Spleen (tissue), 11 donors: Measurements from ENCODE around the gene UBE2L3. TPM values are rescaled to one million over a fixed set of nuclear protein-coding genes. Genes with fewer than 3 reads are reported as not detected.

Source experiments
- DNase-seq: peaks from one replicate; pipeline ENCODE4 v3.0.0-alpha.2; 2020
- H3K27ac ChIP-seq, 8 donors: fragments of 200-600 bp; sonication (generic) in 7 of 8; 1 replicate in 4 of 8; 2 replicates in 4 of 8; pipeline versions ENCODE4 v1.5.0 to v1.8.0; 2016 to 2021; ENCODE audit warnings: inconsistent platforms in 4 of 8, mild to moderate bottlenecking in 4 of 8, moderate library complexity in 1 of 8
- H3K27me3 ChIP-seq, 7 donors: fragments of 200-600 bp; sonication (generic) in 6 of 7; replicated peaks in 1 of 7; 1 replicate in 4 of 7; 2 replicates in 3 of 7; pipeline versions ENCODE4 v1.5.0 to v1.8.0; 2016 to 2021; ENCODE audit warnings: inconsistent platforms in 3 of 7, mild to moderate bottlenecking in 1 of 7
- H3K36me3 ChIP-seq, 6 donors: fragments of 200-600 bp; sonication (generic) in 5 of 6; 1 replicate in 4 of 6; 2 replicates in 2 of 6; pipeline versions ENCODE4 v1.5.0 to v1.8.0; 2016 to 2021; ENCODE audit warnings: inconsistent platforms in 2 of 6
- H3K4me1 ChIP-seq, 6 donors: fragments of 200-600 bp; sonication (generic) in 5 of 6; 1 replicate in 3 of 6; 2 replicates in 3 of 6; pipeline versions ENCODE4 v1.5.0 to v1.8.0; 2016 to 2021; ENCODE audit warnings: inconsistent platforms in 3 of 6
- H3K4me3 ChIP-seq, 8 donors: fragments of 200-600 bp; sonication (generic) in 7 of 8; 1 replicate in 4 of 8; 2 replicates in 4 of 8; pipeline versions ENCODE4 v1.5.0 to v1.8.0; 2016 to 2021; ENCODE audit warnings: inconsistent platforms in 4 of 8, mild to moderate bottlenecking in 4 of 8, moderate library complexity in 2 of 8
- H3K9me3 ChIP-seq, 8 donors: fragments of 200-600 bp; sonication (generic) in 7 of 8; 1 replicate in 4 of 8; 2 replicates in 4 of 8; pipeline versions ENCODE4 v1.5.0 to v1.8.0; 2016 to 2021; ENCODE audit warnings: inconsistent platforms in 4 of 8
- POLR2A ChIP-seq, 3 donors: fragments of 450-650 bp; IDR thresholded peaks; one replicate each; pipeline ENCODE4 v1.5.1; 2017; ENCODE audit warnings: antibody characterized with exemption in 3 of 3, mild to moderate bottlenecking in 1 of 3
- POLR2AphosphoS5 ChIP-seq, 3 donors: sonication (generic); formaldehyde crosslinking; IDR thresholded peaks; one replicate each; pipeline ENCODE4 v1.5.1; 2017; ENCODE audit warnings: antibody characterized with exemption in 3 of 3
- WGBS, 5 donors: extraction: QIAGEN DNeasy Blood & Tissue Kit in 3 of 5; methylation state at CpG; one replicate each; pipeline versions ENCODE4 v1.1.5 to v1.1.7; 2013 to 2018; 5-methylcytosine and 5-hydroxymethylcytosine counted together
- intact Hi-C: fragments of 100-400 bp; cut with DNase I; formaldehyde crosslinking; loops from one replicate; pipeline ENCODE4 v1.15.0; 2023; ENCODE audit warnings: low total_unique reads
- polyA plus RNA-seq, 3 donors: library from polyadenylated mRNA; stranded (reverse); fragments of 200-250 nt; gene quantifications; one replicate each; pipeline ENCODE4 v1.2.1, GENCODE V29; 2013
- total RNA-seq, 7 donors: library from RNA; depleted of rRNA in 3 of 7; stranded (reverse); fragments of >200 nt in 3 of 7; fragmentation: NEBNext Ultra II Directional in 4 of 7; extraction: Animal tissue kit (Norgen Biotek cat#: 25700) in 4 of 7; gene quantifications; one replicate each; pipeline versions ENCODE4 v1.1.0 to v1.2.1, GENCODE V29; 2016 to 2021
- TF ChIP-seq, protein P1 (sequence below), 11 experiments: fragments of 200-600 bp in 7 of 11; fragments of 450-650 bp in 4 of 11; sonication (generic) in 4 of 11; IDR thresholded peaks in 8 of 11; conservative IDR thresholded peaks in 3 of 11; 1 replicate in 7 of 11; 2 replicates in 4 of 11; pipeline versions ENCODE4 v1.4.0 to v1.8.0; 2016 to 2021; ENCODE audit warnings: antibody characterized with exemption in 11 of 11, inconsistent platforms in 4 of 11, mild to moderate bottlenecking in 1 of 11
- donor health status: healthy with polysubstance abuse.
- donor health status: DM: no; HTN: no; CAD: no; lungs with moderate emphysema.
- donor health status: DM: no; HTN: no; CAD: no.
- donor health status: Bipolar disorder and iron deficiency.
- donor health status: healthy.
- donor health status: DM: no; HTN: no; CAD: no.
- donor health status: DM: yes; HTN: yes; CAD: no.

Gene UBE2L3
- total and polyA plus RNA-seq, 10 donors: 36.2 to 69.3 (median 45.2) TPM

- 47 to 63% (median 57%) methylated on average over 15 to 17 of the region's 17 CpGs for WGBS, 5 donors
- intact Hi-C loops: no loop called here
- Histone ChIP-seq H3K36me3 (peaks cover 0 to 90% (median 25%) of the 10 kb centered on the region in 6 donors), H3K27me3 (no peaks in the 10 kb centered on the region), H3K4me3 (no peak overlapping the region), H3K9me3 (no peaks in the 10 kb centered on the region), H3K27ac (peak overlapping the region in 6 of 8 donors; percentile 19 to 68 (median 39)), H3K4me1 (peaks cover 0 to 88% (median 54%) of the 10 kb centered on the region in 6 donors)
- TF ChIP-seq POLR2A (IDR thresholded peaks at IDR 0.05): no peak
- TF ChIP-seq POLR2AphosphoS5 (IDR thresholded peaks at IDR 0.05): peak; percentile 22 to 38 (median 29)
- DNase-seq: no peak
Observed at GRCh38 chr22:21622011-21622918, 54.8 kb downstream of the UBE2L3 start.

GRCh38 chr22:21622919-21623647, 55.6 kb downstream of the UBE2L3 start:
- Histone ChIP-seq H3K4me3 (no peak overlapping the region), H3K36me3 (peaks cover 0 to 90% (median 29%) of the 10 kb centered on the region in 6 donors), H3K4me1 (peaks cover 0 to 92% (median 61%) of the 10 kb centered on the region in 6 donors), H3K9me3 (no peaks in the 10 kb centered on the region), H3K27ac (peak overlapping the region in 4 of 8 donors; percentile 19 to 68 (median 46)), H3K27me3 (no peaks in the 10 kb centered on the region)
- 92 to 96% (median 93%) methylated on average over 23 of the region's 23 CpGs for WGBS, 5 donors
- intact Hi-C loops: no loop called here
- TF ChIP-seq POLR2A (IDR thresholded peaks at IDR 0.05) (no peak), POLR2AphosphoS5 (IDR thresholded peaks at IDR 0.05) (no peak)
- TF ChIP-seq, protein P1, sequence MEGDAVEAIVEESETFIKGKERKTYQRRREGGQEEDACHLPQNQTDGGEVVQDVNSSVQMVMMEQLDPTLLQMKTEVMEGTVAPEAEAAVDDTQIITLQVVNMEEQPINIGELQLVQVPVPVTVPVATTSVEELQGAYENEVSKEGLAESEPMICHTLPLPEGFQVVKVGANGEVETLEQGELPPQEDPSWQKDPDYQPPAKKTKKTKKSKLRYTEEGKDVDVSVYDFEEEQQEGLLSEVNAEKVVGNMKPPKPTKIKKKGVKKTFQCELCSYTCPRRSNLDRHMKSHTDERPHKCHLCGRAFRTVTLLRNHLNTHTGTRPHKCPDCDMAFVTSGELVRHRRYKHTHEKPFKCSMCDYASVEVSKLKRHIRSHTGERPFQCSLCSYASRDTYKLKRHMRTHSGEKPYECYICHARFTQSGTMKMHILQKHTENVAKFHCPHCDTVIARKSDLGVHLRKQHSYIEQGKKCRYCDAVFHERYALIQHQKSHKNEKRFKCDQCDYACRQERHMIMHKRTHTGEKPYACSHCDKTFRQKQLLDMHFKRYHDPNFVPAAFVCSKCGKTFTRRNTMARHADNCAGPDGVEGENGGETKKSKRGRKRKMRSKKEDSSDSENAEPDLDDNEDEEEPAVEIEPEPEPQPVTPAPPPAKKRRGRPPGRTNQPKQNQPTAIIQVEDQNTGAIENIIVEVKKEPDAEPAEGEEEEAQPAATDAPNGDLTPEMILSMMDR (IDR thresholded peaks at IDR 0.05 in 8 of 11, conservative IDR thresholded peaks at IDR 0.05 in 3 of 11): no peak
- DNase-seq: no peak

- Histone ChIP-seq H3K27ac (peak overlapping the region in 2 of 8 donors; percentile 23 to 68), H3K9me3 (no peaks in the 10 kb centered on the region), H3K27me3 (no peaks in the 10 kb centered on the region), H3K36me3 (peaks cover 0 to 90% (median 30%) of the 10 kb centered on the region in 6 donors), H3K4me1 (peaks cover 4 to 97% (median 66%) of the 10 kb centered on the region in 6 donors), H3K4me3 (no peak overlapping the region)
- WGBS, 5 donors: 88 to 94% (median 93%) methylated on average over 3 to 7 of the region's 7 CpGs
- no peak for DNase-seq
- TF ChIP-seq POLR2AphosphoS5 (IDR thresholded peaks at IDR 0.05) (peak in 1 of 3 donors; percentile 64), POLR2A (IDR thresholded peaks at IDR 0.05) (no peak)
- intact Hi-C loops: no loop called here
Observed at GRCh38 chr22:21623648-21623970, 56.1 kb downstream of the UBE2L3 start.

DNA sequence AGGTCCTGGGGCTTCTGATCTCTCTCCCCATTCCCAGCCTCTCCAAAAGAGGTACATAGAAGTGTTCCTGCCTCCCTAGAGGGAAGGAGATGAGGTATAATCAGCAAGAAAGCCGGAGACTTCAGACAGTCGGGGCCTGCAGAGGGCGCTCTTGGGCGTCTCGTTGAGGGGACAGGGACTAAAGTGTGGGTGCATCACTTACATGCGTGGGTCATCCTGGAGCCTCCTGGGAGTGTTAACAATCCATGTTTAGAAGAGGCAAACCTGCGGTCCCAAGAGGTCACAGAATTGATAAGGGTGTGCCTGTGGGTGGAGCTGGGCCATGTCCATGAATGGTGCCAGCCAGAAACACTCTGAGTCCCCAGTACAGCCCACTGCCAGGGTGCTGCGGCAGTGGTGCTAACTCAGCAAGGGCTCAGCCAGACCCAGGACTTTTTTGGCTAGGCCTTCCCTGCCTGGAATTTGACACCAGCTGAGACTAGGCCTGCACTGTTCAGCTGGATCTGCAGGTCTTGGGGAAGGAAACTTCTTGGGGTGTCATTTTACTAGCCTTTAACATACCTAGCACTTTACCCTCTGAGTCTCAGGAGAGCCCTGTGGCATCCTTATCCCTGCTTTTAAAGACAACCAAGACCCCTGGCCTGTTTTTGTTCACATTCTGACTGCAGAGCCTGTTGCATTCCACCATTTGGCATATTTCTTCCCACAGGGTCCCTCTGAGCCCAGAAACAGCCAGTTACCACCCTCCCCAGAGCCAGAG, 56.8 kb downstream of the UBE2L3 start:
- no peak for DNase-seq
- intact Hi-C loops: no loop called here
- H3K4me1 ChIP-seq: peaks cover 10 to 98% (median 73%) of the 10 kb centered on the region in 6 donors
- no peaks in the 10 kb centered on the region for H3K9me3 ChIP-seq
- peaks cover 0 to 88% (median 30%) of the 10 kb centered on the region in 6 donors for H3K36me3 ChIP-seq
- H3K27ac ChIP-seq: peak overlapping the region in 4 of 8 donors; percentile 23 to 47 (median 39)
- WGBS, 5 donors: 71 to 88% (median 78%) methylated on average over 8 of the region's 8 CpGs
- TF ChIP-seq, protein P1 (IDR thresholded peaks at IDR 0.05 in 8 of 11, conservative IDR thresholded peaks at IDR 0.05 in 3 of 11): peak in 3 of 11 experiments; percentile 13 to 39 (median 26)
- no peak for TF ChIP-seq POLR2A (IDR thresholded peaks at IDR 0.05)
- TF ChIP-seq POLR2AphosphoS5 (IDR thresholded peaks at IDR 0.05): no peak
- no peak overlapping the region for H3K4me3 ChIP-seq
- H3K27me3 ChIP-seq: no peaks in the 10 kb centered on the region
